PC-9 (cell line): Measurements from ENCODE around the gene SAMD14. TPM values are rescaled to one million over a fixed set of nuclear protein-coding genes. Genes with fewer than 3 reads are reported as not detected.

Source experiments
- BruUV-seq: library from RNA; stranded (reverse); fragments of 400-500 nt; replicated peaks from 2 replicates; lab custom pipeline; 2021; lab: Mats Ljungman, UMichigan
- CTCF ChIA-PET: fragments of 300-600 bp; sonication (Branson Sonifier 250); formaldehyde crosslinking; loops from one replicate; lab custom pipeline; 2022; ENCODE audit warnings: antibody characterized with exemption; lab: Charles Lee
- POLR2A ChIA-PET: fragments of 300-600 bp; sonication (Branson Sonifier 250); formaldehyde crosslinking; loops from one replicate; lab custom pipeline; 2022; ENCODE audit warnings: antibody characterized with exemption; ENCODE audit not compliant: unreplicated experiment; lab: Charles Lee
- DNase-seq, 2 experiments: peaks; one replicate each; pipeline versions ENCODE4 v3.0.0 to v3.0.0-alpha.2; 2015 to 2022; ENCODE audit warnings: mixed read lengths in 1 of 2
- H2AFZ ChIP-seq: fragments of 200-600 bp; sonication (generic); 2 replicates; pipeline ENCODE4 v1.8.1; 2017; ENCODE audit warnings: antibody characterized with exemption
- H3F3A ChIP-seq: fragments of 200-600 bp; sonication (generic); 2 replicates; pipeline ENCODE4 v1.8.1; 2017; ENCODE audit warnings: antibody characterized with exemption, mild to moderate bottlenecking, low read depth; ENCODE audit not compliant: insufficient read depth
- H3K27ac ChIP-seq: fragments of 200-600 bp; sonication (generic); 2 replicates; pipeline ENCODE4 v1.6.1; 2016; ENCODE audit warnings: mixed run types
- H3K27me3 ChIP-seq: fragments of 200-600 bp; sonication (generic); 2 replicates; pipeline ENCODE4 v1.6.1; 2016; ENCODE audit warnings: low read depth, mixed run types; ENCODE audit not compliant: insufficient read depth
- H3K36me3 ChIP-seq: fragments of 200-600 bp; sonication (generic); 2 replicates; pipeline ENCODE4 v1.6.1; 2016; ENCODE audit warnings: low read depth, mixed run types
- H3K4me1 ChIP-seq: fragments of 200-600 bp; sonication (generic); replicated peaks from 2 replicates; pipeline ENCODE4 v1.6.1; 2016; ENCODE audit warnings: mixed run types; ENCODE audit not compliant: insufficient read depth
- H3K4me2 ChIP-seq: fragments of 200-600 bp; sonication (generic); 2 replicates; pipeline ENCODE4 v1.6.1; 2017; ENCODE audit warnings: mixed run types
- H3K4me3 ChIP-seq: fragments of 200-600 bp; sonication (generic); 2 replicates; pipeline ENCODE4 v1.6.1; 2016; ENCODE audit warnings: mixed run types
- H3K79me2 ChIP-seq: fragments of 200-600 bp; sonication (generic); 2 replicates; pipeline ENCODE4 v1.6.1; 2017; ENCODE audit warnings: low read depth, mixed run types
- H3K9me2 ChIP-seq: fragments of 200-600 bp; sonication (generic); 2 replicates; pipeline ENCODE4 v1.8.1; 2017; ENCODE audit warnings: mild to moderate bottlenecking; ENCODE audit not compliant: insufficient read depth
- H3K9me3 ChIP-seq: fragments of 200-600 bp; sonication (generic); 2 replicates; pipeline ENCODE4 v1.8.1; 2016; ENCODE audit warnings: low read depth; ENCODE audit not compliant: insufficient read depth
- H4K20me1 ChIP-seq: fragments of 200-600 bp; sonication (generic); 2 replicates; pipeline ENCODE4 v1.8.1; 2017; ENCODE audit not compliant: insufficient read depth
- CTCF ChIP-seq: fragments of 200-600 bp; sonication (generic); conservative IDR thresholded peaks from 2 replicates; pipeline ENCODE4 v1.6.1; 2017; ENCODE audit warnings: mixed run types, antibody characterized with exemption, mild to moderate bottlenecking, moderate library complexity
- EZH2 ChIP-seq: fragments of 200-600 bp; sonication (generic); IDR thresholded peaks from 2 replicates; pipeline ENCODE4 v1.8.0; 2017; ENCODE audit warnings: antibody characterized with exemption, low read depth
- intact Hi-C: fragments of 100-400 bp; cut with micrococcal nuclease; formaldehyde crosslinking; loops from one replicate; pipeline ENCODE4 v1.10.0; 2022; ENCODE audit not compliant: unreplicated experiment
- total RNA-seq: library from RNA; stranded (reverse); gene quantifications from 2 replicates; pipeline ENCODE4 v1.2.3, GENCODE V29; 2021

The SAMD14 gene
- total RNA-seq, 1 experiment from 2014 or later: 0.17 TPM

- Histone ChIP-seq H3K4me1 (peaks cover 39% of the 10 kb centered on the region), H4K20me1 (no peaks in the 10 kb centered on the region)
- POLR2A ChIA-PET: no interaction called here
These were observed 44.5 kb upstream of the SAMD14 start for GRCh38 chr17:50174444-50174843.

GRCh38 chr17:50173335-50173941, 43.5 kb upstream of the SAMD14 start:
- CTCF ChIA-PET: interaction anchor here (1.2 kb wide), 1 partner anchor 19 kb away, joined by 3 read pairs; no protein-coding TSS in a partner anchor
- intact Hi-C loops: loop anchor here (1.0 kb wide), 1 partner anchor 25 kb away; no protein-coding TSS in a partner anchor
- H3K4me1 ChIP-seq: peaks cover 32% of the 10 kb centered on the region
- no peaks in the 10 kb centered on the region for H4K20me1 ChIP-seq
- POLR2A ChIA-PET: interaction anchor here (0.7 kb wide), 2 partner anchors 17 to 693 kb away, joined by 3 to 4 read pairs; partner anchors contain the start of gene TOB1
- H3K9me2 ChIP-seq: no peaks in the 10 kb centered on the region
- H3K36me3 ChIP-seq: no peaks in the 10 kb centered on the region
- no peak overlapping the region for H3K4me2 ChIP-seq
- peak in 1 of 2 experiments; percentile 54 for DNase-seq
- H3K79me2 ChIP-seq: no peaks in the 10 kb centered on the region
- no peak overlapping the region for H3K4me3 ChIP-seq
- no peaks in the 10 kb centered on the region for H3K27me3 ChIP-seq
- H3F3A ChIP-seq: peaks cover 36% of the 10 kb centered on the region
- H3K9me3 ChIP-seq: no peaks in the 10 kb centered on the region
- no TSS peak for BruUV-seq
- H3K27ac ChIP-seq: 0 out of 2 replicates have a peak overlapping the region, but pooled peaks have one; percentile 20
- no peak overlapping the region for H2AFZ ChIP-seq
- TF ChIP-seq CTCF: no peak
- no peak for TF ChIP-seq EZH2

More at GRCh38 chr17:50174444-50174843, 44.5 kb upstream of the SAMD14 start:
- Histone ChIP-seq H3K4me3 (no peak overlapping the region), H3K27me3 (no peaks in the 10 kb centered on the region), H3K27ac (no peak overlapping the region), H3K9me3 (no peaks in the 10 kb centered on the region), H3F3A (peaks cover 44% of the 10 kb centered on the region), H3K4me2 (no peak overlapping the region), H3K79me2 (no peaks in the 10 kb centered on the region), H3K36me3 (no peaks in the 10 kb centered on the region), H3K9me2 (no peaks in the 10 kb centered on the region), H2AFZ (no peak overlapping the region)
- BruUV-seq: no TSS peak
- CTCF ChIA-PET: interaction anchor here (0.6 to 1.2 kb wide), 2 partner anchors 20 to 57 kb away, joined by 3 read pairs; no protein-coding TSS in a partner anchor
- TF ChIP-seq CTCF (no peak), EZH2 (no peak)
- intact Hi-C loops: no loop called here
- DNase-seq: no peak

GRCh38 chr17:50172936-50173334, 43.0 kb upstream of the SAMD14 start:
- Histone ChIP-seq H3K36me3 (no peaks in the 10 kb centered on the region), H3K27me3 (no peaks in the 10 kb centered on the region), H3K79me2 (no peaks in the 10 kb centered on the region), H3K27ac (0 out of 2 replicates have a peak overlapping the region, but pooled peaks have one; percentile 20), H4K20me1 (no peaks in the 10 kb centered on the region), H3K4me2 (no peak overlapping the region), H3K4me3 (no peak overlapping the region), H3K9me3 (no peaks in the 10 kb centered on the region), H3F3A (peaks cover 36% of the 10 kb centered on the region), H2AFZ (no peak overlapping the region), H3K9me2 (no peaks in the 10 kb centered on the region), H3K4me1 (peaks cover 27% of the 10 kb centered on the region)
- intact Hi-C loops: loop anchor here (1.0 kb wide), 1 partner anchor 25 kb away; no protein-coding TSS in a partner anchor
- no peak for DNase-seq
- TF ChIP-seq CTCF: no peak
- no peak for TF ChIP-seq EZH2
- ChIA-PET CTCF (interaction anchor here (1.2 kb wide), 1 partner anchor 18 kb away, joined by 3 read pairs; no protein-coding TSS in a partner anchor), POLR2A (interaction anchor here (0.7 kb wide), 1 partner anchor 693 kb away, joined by 3 read pairs; the partner anchor contains the start of gene TOB1)
- BruUV-seq: TSS peak; percentile 68
